OCI-LY3 (cell line): ENCODE data around the gene FLRT1.

Experiments
- H2AFZ ChIP-seq: fragments of 200-600, 300-600 bp; shearing (Covaris generic); 2 replicates; pipeline ENCODE4 v1.6.0; 2014; ENCODE audit warnings: antibody characterized with exemption, low read depth, low read length
- H3K27ac ChIP-seq: fragments of 200-600, 300-600 bp; sonication (generic); 2 replicates; pipeline ENCODE4 v1.5.1; 2014; ENCODE audit warnings: mild to moderate bottlenecking, low read length, moderate library complexity, mixed read lengths
- H3K27me3 ChIP-seq: fragments of 200-600, 300-600 bp; sonication (generic); 2 replicates; pipeline ENCODE4 v1.6.1; 2014; ENCODE audit warnings: low read depth, low read length, mixed read lengths
- H3K36me3 ChIP-seq: fragments of 200-600, 300-600 bp; sonication (generic); replicated peaks from 2 replicates; pipeline ENCODE3; 2014; ENCODE audit warnings: low read depth, low read length, mixed read lengths
- H3K4me1 ChIP-seq: fragments of 300-600, 200-600 bp; sonication (generic); 2 replicates; pipeline ENCODE4 v1.6.1; 2014; ENCODE audit warnings: low read length, mixed read lengths
- H3K4me2 ChIP-seq: fragments of 200-600, 300-600 bp; sonication (generic); 2 replicates; pipeline ENCODE4 v1.6.1; 2014; ENCODE audit warnings: low read length, mixed read lengths
- H3K4me3 ChIP-seq: fragments of 300-600, 200-600 bp; sonication (generic); 2 replicates; pipeline ENCODE4 v1.5.1; 2014; ENCODE audit warnings: antibody characterized with exemption, mild to moderate bottlenecking, low read length, moderate library complexity
- H3K79me2 ChIP-seq: fragments of 300-600, 200-600 bp; shearing (Covaris generic); 2 replicates; pipeline ENCODE4 v1.6.1; 2014; ENCODE audit warnings: mild to moderate bottlenecking, low read length, mixed read lengths
- H3K9ac ChIP-seq: fragments of 300-600, 200-600 bp; shearing (Covaris generic); 2 replicates; pipeline ENCODE4 v1.6.0; 2014; ENCODE audit warnings: mild to moderate bottlenecking, low read length, moderate library complexity
- H3K9me3 ChIP-seq: fragments of 200-600, 300-600 bp; shearing (Covaris generic); 2 replicates; pipeline ENCODE4 v1.6.1; 2014; ENCODE audit warnings: low read length, mixed read lengths; ENCODE audit not compliant: insufficient read depth
- H4K20me1 ChIP-seq: fragments of 200-600, 300-600 bp; sonication (generic); 2 replicates; pipeline ENCODE4 v1.6.1; 2016; ENCODE audit warnings: low read length, mixed read lengths; ENCODE audit not compliant: insufficient read depth
- EZH2phosphoT487 ChIP-seq: fragments of 200-600 bp; shearing (Covaris generic); IDR thresholded peaks from 2 replicates; pipeline ENCODE4 v1.6.1; 2018; ENCODE audit warnings: antibody characterized with exemption, mixed run types, low read depth
- TF ChIP-seq, protein P1 (sequence below): fragments of 200-600, 300-600 bp; sonication (generic); IDR thresholded peaks from 2 replicates; pipeline ENCODE4 v1.5.1; 2014; ENCODE audit warnings: antibody characterized with exemption, low read length, low read depth

The FLRT1 gene

GRCh38 chr11:64084951-64085710 lies 49.4 kb downstream of the FLRT1 start:
- Histone ChIP-seq H3K27me3 (peaks cover 6% of the 10 kb centered on the region), H2AFZ (no peak overlapping the region), H3K4me3 (no peak overlapping the region), H3K9me3 (no peaks in the 10 kb centered on the region), H4K20me1 (0 out of 2 replicates have a peak, but pooled peaks cover 6% of the 10 kb centered on the region), H3K9ac (no peak overlapping the region), H3K27ac (no peak overlapping the region), H3K4me2 (no peak overlapping the region), H3K4me1 (peaks cover 7% of the 10 kb centered on the region), H3K79me2 (no peaks in the 10 kb centered on the region), H3K36me3 (no peaks in the 10 kb centered on the region)
- TF ChIP-seq EZH2phosphoT487, result no peak
- TF ChIP-seq, protein P1, sequence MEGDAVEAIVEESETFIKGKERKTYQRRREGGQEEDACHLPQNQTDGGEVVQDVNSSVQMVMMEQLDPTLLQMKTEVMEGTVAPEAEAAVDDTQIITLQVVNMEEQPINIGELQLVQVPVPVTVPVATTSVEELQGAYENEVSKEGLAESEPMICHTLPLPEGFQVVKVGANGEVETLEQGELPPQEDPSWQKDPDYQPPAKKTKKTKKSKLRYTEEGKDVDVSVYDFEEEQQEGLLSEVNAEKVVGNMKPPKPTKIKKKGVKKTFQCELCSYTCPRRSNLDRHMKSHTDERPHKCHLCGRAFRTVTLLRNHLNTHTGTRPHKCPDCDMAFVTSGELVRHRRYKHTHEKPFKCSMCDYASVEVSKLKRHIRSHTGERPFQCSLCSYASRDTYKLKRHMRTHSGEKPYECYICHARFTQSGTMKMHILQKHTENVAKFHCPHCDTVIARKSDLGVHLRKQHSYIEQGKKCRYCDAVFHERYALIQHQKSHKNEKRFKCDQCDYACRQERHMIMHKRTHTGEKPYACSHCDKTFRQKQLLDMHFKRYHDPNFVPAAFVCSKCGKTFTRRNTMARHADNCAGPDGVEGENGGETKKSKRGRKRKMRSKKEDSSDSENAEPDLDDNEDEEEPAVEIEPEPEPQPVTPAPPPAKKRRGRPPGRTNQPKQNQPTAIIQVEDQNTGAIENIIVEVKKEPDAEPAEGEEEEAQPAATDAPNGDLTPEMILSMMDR, result no peak
